ENCODE data around the gene SFXN3. TPM values are rescaled to one million over a fixed set of nuclear protein-coding genes. Genes with fewer than 3 reads are reported as not detected.
A peak's percentile ranks its signal among the peaks of the same experiment; 100 is the strongest.

Gene SFXN3
- total and polyA plus RNA-seq, 2 of the 13 experiments (the other 11 are each of a cell fraction or from before 2014, with no cell fraction given): 16.8 to 71.5 TPM

- TF ChIP-seq ZNF142 (CRISPR knock-in tag; IDR thresholded peaks at IDR 0.05): no peak
- TF ChIP-seq FOXK1 (CRISPR knock-in tag; IDR thresholded peaks at IDR 0.05; ENCODE audit: borderline replicate concordance, low read depth): peak; percentile 59; the same call in 1 of the 2 replicates
- TF ChIP-seq FOSL2 (CRISPR knock-in tag; IDR thresholded peaks at IDR 0.05): peak; percentile 17; the same call in 1 of the 2 replicates
- no peak for TF ChIP-seq JUN (CRISPR knock-in tag; IDR thresholded peaks at IDR 0.05)
- TF ChIP-seq ZNF235 (CRISPR knock-in tag; IDR thresholded peaks at IDR 0.05; ENCODE audit: borderline replicate concordance): 0 out of 2 replicates have a peak, but pooled peaks have one; percentile 84
- TF ChIP-seq ZZZ3 (CRISPR knock-in tag; IDR thresholded peaks at IDR 0.05; ENCODE audit: borderline replicate concordance): no peak; the same call in 1 of the 2 replicates
- no peak for TF ChIP-seq ZNF878 (CRISPR knock-in tag; IDR thresholded peaks at IDR 0.05)
- no peak for TF ChIP-seq HOXA5 (CRISPR knock-in tag; IDR thresholded peaks at IDR 0.05)
- no peak for TF ChIP-seq SP1 (IDR thresholded peaks at IDR 0.05)
- peak; percentile 16; the same call in 1 of the 2 replicates for TF ChIP-seq SP1 (CRISPR knock-in tag; IDR thresholded peaks at IDR 0.05)
- TF ChIP-seq SKIL (CRISPR knock-in tag; IDR thresholded peaks at IDR 0.05; ENCODE audit: borderline replicate concordance): no peak
- no peak for TF ChIP-seq ISX (CRISPR knock-in tag; conservative IDR thresholded peaks at IDR 0.05)
- no peak for TF ChIP-seq ZNF691 (CRISPR knock-in tag; IDR thresholded peaks at IDR 0.05; ENCODE audit: borderline replicate concordance, low read depth)
- TF ChIP-seq KLF15 (CRISPR knock-in tag; IDR thresholded peaks at IDR 0.05; ENCODE audit: borderline replicate concordance): peak; percentile 88; the same call in 1 of the 2 replicates
- TF ChIP-seq ATF3 (CRISPR knock-in tag; IDR thresholded peaks at IDR 0.05): no peak
- TF ChIP-seq TCF7 (IDR thresholded peaks at IDR 0.05; ENCODE audit: low read depth): no peak
- no peak for TF ChIP-seq TCF7L2 (IDR thresholded peaks at IDR 0.05; ENCODE audit: low read depth, low read length)
- no peak for TF ChIP-seq RORA (CRISPR knock-in tag; IDR thresholded peaks at IDR 0.05)
- TF ChIP-seq ZNF362 (CRISPR knock-in tag; IDR thresholded peaks at IDR 0.05; ENCODE audit: borderline replicate concordance): no peak
Observed at GRCh38 chr10:101018600-101019439, 12.2 kb upstream of the SFXN3 start (continued).
